Right renal cortex interstitium (tissue), 3 donors: ENCODE measurements around the gene TMEM86B. TPM values are rescaled to one million over a fixed set of nuclear protein-coding genes. Genes with fewer than 3 reads are reported as not detected.

Experiments used
- DNase-seq, 3 donors: peaks; one replicate each; pipeline ENCODE4 v3.0.0-alpha.2; 2013; ENCODE audit warnings: low read depth in 3 of 3, low spot score in 2 of 3
- polyA plus RNA-seq, 3 donors: library from polyadenylated mRNA; unstranded; fragments of 120-200 nt; gene quantifications; one replicate each; pipeline ENCODE4 v1.2.1, GENCODE V29; 2013; ENCODE audit not compliant: insufficient read length in 3 of 3

TMEM86B gene, protein sequence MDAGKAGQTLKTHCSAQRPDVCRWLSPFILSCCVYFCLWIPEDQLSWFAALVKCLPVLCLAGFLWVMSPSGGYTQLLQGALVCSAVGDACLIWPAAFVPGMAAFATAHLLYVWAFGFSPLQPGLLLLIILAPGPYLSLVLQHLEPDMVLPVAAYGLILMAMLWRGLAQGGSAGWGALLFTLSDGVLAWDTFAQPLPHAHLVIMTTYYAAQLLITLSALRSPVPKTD
- 1 to 10 TPM; 1.7 to 2.4 (median 2.2) TPM for polyA plus RNA-seq

DNA sequence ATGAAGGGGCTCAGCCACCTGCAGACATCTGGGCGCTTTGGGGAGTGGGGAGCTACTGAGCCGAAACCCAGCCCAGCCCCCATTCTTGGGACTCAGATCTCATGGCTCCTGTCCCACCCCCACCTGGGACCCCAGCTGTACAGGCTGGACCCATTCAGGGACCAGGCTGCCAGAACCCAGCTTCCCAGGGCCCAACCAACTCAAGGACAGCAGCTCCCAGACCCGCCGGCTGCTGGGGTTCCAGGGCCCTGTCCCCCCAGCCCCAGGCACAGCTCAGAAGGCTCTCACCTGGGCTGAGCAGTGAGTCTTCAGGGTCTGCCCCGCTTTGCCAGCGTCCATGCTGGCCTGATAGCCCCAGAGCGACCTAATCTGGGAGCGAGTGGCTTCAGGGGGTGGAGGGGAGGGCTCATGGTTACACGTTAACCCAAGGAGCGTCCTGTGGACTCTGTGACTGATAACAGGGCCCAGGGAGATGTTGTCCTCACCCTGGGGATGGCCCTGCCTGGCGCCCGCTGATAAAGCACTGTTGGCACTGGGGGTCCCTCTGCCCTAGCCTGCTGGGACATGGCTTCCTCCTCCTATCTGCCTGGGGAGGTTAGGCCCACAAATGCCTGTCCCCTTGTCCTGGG lies at the start of gene TMEM86B:
TMEM86B (minus strand) TSS at position 361 of the 629 bp plus-strand sequence; CDS start at position 339, 22 bp downstream.
- DNase-seq = no peak

DNA sequence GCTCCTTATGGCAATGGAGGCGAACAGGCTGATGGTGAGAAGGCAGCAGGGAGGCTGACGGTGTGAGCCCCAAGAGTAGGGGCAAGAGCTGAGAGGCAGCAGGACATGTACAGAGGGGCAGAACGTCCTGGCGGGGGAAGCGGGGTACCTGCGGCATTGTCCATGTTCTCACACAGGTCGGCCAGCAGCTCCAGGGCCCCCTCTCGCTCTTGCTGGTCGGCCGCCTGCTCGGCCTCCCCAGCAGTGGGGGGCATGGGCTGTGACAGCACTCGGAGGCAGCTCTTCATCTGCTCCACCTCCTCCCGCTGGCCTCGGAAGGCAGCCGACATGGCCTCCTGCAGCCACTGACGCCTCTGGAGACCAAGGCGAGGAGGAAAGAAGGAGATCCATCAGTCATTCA lies 48.9 kb upstream of the TMEM86B start:
- no peak for DNase-seq

DNA sequence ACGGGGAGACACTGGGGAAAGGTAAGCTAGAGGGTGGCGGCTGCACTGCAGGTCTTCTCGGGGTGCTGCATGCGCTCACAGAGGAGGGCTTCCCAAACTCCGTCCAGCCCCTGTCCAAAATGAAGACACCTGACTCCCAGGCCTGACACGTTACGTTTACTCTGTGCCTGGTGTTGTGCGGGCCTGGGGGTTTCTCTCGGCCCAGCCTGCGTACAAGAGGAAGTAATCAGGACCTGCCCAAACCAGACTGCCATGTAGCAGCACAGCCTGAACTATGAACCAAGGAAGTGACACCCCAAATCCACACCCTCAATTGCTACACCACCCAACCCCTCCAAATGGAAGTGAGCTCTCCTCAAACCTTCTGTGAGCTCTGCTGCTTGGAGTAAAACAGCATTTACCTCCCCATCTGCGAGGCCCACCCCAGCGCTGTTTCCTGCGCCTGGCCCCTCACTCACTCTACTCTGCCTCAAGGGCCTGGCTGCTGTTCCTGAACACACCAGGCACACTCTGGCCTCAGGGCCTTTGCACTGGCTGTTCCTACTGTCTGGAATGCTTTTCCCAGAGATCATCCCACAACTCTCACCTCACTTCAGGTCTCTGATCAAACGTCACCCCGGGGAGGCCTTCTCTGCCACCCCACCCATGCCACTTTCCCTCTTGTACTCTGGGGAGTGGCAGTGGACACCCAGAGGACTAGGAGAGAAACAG lies 48.3 kb upstream of the TMEM86B start:
- no peak for DNase-seq

DNA sequence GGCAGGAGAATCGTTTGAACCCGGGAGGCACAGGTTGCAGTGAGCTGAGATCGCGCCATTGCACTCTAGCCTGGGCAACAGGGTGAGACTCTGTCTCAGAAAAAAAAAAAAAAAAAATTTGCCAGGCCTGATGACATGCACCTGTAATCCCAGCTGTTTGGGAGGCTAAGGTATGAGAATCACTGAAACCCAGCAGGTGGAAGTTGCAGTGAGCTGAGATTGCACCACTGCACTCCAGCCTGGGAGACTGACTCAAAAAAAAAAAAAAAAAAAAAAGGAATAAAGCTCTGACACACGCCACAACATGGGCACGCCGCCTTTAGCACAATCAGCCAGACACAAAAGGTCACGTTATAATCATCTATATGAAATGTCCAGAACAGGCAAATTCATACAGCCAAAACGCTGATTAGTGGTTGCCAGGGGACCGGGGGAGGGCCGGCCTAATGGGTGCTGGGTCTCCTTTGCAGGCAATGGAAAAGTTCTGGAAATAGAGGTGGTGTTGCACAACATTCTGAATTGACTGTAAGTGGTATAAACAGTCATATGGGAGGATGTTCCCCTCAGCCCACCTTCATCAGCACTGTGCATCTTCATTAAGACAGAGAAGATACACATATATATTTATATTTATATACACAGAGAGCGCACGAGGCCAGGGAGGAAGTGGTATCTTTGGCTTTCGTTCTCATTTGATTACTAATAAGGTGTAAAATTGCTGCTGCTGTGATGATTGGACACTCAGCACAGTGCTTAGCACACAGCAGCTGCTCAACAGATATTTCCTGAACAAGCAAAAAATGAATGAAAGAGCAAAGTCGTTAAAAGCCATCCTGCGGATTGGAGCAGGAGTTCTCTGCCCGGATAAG lies 47.5 kb upstream of the TMEM86B start:
- no peak for DNase-seq

DNA sequence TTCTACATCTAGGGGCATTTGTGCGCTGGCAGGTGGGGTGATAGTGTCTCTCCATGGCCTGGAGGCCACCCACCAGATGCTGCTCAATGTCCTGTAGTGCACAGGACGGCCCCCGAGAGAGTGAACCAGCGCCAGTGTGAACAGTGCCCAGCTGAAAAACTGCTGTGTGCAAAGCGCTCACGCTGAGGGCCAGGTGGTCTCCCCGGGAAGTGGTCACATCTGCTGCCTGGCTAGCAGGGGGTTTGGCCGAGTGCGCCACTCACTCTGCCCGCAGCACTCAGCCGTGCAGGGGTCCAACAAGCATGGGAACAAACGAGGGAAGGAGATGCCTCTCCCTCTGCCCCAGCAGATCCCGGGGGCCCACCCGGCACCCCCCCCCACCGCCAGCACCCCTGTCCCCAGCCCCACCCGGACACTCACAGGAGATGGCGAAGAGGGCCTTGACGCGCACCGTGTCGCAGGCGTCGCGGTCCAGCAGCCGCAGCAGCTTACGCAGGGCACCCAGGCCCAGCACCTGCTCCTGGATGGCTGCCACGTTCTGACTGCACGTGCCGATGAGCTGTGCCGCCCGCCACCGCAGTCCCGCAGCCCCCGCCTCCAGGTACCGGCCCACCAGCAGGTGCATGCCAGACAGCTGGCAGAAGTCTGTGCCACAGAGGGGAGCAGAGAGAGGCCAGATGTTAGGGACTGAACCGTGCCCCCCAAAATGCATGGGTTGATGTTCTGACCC lies 45.6 kb upstream of the TMEM86B start:
- DNase-seq = no peak

DNA sequence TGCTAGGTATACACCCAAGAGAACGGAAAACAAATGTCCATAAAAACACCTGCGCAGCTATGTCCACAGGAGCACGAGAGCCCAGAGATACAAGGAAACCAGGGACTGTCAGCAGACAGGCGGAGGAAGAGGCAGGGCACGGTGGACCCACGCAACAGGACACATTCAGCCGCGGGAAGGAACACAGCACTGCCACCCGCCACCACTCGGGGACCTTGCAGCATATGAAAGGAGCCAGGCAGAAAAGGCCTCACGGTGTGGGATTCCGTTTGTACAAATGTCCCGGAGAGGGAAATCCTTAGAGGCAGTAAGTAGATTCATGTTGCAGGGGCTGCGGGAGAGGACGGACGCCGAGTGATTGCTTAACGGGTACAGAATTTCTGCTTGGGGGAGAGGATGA lies 43.6 kb upstream of the TMEM86B start:
- DNase-seq = no peak

DNA sequence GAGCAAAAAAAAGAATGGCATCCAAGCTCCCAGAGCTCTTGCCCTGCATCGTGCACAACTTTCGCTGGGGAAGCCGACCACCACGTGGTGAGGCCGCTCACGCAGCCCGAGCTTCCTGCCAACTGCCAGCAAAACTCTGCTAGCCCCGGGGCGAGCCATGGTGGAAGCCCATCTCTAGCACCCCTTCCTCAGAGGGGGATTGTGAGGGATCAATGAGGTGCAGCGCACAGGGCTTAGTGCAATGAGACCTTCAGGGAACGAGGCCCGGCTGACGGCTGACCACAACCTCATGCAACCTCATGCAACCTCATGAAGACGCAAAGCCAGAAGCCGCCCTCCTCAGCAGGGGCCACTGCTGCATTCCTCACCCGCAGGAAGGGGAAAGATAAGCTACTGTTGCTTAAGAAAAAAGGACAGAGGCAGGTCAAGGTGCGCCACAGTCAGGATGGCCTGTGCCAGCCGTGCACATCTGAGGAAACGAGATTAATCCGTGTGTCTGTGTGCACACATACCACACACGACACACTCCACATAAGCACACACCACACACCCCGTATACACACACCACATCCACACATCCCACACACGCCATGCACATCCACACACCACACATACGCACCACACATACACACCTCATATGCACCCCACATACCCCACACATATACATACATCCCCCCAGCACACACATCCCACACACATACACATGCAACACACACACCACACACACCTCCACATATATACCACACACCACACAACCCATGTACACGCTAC lies 41.8 kb upstream of the TMEM86B start:
- DNase-seq = no peak

DNA sequence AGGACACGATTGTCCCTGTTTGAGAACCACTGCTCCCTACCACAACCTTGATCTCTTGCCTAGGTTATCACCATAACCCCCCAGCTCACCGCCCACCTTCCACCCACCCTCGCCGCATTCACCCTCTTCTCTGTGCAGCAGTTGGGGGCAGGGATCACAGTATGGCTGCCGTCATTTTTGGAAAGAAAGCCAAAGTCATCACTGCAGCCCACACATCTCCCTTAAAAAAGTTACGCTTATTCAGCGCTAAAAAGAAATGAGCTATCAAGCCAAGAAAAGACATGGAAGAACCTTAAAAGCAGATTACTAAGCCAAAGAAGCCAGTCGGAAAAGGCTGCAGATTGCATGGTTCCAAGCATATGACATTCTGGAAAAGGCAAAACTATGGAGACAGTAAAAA lies 40.7 kb upstream of the TMEM86B start:
- no peak for DNase-seq

DNA sequence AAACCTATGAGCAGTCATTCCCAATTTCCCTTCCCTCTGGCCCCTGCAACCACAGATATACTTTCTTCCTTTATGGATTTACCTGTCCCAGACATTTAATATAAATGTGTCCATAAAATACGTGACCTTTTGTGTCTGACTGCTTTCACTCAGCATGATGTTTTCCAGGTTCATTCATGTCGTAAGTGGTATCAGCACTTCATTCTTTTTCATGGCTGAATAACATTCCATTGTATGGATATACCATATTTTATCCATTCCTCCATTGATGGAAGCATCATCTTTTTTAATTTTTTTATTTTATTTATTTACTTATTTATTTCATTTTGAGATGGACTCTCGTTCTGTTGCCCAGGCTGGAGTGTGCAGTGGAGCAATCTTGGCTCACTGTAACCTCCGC lies 38.3 kb upstream of the TMEM86B start:
- DNase-seq = no peak

DNA sequence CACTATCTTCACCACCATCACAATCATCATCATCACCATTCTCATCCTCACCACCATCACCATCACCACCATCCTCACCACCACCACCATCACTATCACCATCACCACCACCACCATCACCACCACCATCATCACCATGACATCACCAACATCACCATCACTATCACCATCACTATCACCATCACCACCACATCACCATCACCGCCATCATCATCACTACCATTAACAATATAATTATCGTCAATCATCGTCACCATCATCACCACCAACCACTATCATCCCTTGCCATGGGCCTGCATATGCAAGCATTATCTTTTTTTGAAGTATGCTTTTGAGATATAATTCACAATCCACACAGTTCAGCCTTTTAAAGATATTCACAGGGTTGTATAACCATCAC lies 37.8 kb upstream of the TMEM86B start:
- no peak for DNase-seq

DNA sequence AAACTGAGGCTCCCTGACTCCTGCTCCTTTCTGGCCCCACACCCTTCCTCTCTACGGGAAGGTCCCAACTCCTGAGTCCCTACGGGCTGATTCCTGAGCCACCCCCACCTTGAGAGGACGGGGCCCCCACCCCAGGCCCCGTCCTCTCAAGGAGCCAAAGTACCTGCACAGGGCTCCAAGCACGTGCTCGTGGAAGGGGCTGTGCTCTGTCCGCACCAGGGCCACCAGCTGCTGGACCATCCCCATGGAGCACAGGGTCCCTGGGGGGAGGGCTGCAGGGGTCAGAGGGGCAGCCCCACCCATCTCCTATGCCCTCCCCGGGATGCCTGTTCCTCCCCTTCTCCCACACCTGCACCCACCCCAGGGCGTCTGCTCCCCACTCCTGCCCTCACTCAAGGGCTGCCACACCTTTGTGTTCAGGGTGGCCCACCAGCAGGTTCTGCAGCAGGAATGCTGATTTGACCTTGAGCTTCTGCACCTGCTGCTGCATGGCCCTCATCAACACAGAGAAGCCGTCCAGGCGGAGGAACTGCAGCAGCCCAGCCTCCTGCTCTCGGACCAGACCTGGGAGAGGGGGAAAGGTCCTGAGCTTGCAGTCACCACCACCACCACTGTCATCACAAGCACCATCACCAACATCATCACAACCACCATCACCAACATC lies 37.3 kb upstream of the TMEM86B start:
- DNase-seq = no peak

DNA sequence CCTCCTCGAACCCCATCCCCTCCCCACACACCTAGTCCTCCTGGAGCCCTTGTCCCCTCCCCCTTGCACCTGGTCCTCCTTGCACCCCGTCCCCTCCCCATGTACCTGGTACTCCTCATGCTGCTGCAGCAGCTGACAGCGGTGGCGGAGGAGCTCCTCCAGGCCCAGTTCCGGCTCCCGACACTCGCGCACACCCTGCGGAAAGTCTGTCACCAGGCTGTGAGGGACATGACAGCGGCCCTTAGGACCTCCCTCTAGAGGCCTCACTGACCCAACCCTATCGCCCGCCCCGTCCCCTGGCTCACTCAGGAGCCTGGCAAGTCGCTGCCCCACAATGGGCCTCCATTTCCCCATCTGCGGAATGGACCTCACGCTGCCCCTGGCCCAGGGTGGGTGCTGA lies 36.6 kb upstream of the TMEM86B start:
- DNase-seq = no peak

DNA sequence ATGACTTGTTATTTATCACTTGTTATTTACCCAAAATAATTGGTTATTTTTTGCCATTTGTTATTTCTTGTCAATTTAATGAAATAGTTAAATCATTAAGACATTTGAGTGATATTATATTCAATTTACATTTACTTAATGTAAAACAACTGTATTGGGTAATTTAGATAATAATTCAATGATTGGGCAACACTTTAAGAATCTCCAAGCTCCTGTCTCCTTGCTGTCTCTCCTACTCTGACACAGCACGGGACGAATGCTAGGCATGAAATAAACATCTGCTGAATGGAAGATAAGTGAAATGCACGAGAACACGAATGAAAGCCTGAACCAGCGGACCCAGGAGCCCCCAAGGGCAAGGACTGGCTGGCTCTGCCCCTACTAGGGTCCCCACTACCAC lies 36.0 kb upstream of the TMEM86B start:
- no peak for DNase-seq

DNA sequence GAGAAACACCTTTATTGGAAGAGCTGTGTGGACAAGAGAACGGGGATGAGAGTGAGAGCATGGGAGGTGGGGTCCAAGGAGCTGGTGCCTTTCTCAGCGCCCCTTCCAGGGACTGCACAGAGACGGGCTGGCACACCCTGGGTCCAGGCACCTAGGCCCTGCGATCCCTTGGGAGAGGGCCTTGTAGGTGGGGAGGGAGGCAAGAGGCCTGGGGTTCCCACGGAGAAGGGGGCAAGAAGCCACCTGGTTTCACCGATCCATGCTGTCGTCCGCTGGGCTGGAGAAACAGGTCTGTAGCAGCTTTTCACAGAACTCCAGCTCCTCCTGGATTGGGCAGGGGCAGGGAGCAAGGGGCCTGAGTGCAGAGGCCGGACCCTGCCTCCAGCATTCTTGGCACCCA lies 33.8 kb upstream of the TMEM86B start:
- DNase-seq = no peak

DNA sequence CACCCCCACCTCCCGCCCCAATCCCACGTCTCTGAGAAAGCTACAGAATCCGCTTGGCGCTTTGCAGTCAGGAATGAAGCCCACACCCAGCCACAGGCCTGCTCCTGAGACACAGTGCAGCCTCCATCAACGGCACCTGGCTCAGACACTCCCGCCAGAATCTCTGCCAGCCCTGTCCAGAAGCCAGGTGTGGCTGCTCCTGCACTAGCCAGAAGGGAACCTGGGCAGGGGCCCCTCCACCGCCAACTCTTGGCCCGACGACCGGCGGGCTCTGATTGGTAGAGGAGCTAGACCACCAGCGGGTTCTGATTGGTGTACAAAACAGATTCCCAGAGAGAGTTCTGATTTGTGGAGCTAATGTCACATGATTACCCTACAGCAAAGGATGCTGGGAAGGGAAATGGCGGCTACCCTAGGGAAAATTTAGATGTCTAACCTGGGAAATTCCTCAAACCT lies 33.1 kb upstream of the TMEM86B start:
- no peak for DNase-seq

DNA sequence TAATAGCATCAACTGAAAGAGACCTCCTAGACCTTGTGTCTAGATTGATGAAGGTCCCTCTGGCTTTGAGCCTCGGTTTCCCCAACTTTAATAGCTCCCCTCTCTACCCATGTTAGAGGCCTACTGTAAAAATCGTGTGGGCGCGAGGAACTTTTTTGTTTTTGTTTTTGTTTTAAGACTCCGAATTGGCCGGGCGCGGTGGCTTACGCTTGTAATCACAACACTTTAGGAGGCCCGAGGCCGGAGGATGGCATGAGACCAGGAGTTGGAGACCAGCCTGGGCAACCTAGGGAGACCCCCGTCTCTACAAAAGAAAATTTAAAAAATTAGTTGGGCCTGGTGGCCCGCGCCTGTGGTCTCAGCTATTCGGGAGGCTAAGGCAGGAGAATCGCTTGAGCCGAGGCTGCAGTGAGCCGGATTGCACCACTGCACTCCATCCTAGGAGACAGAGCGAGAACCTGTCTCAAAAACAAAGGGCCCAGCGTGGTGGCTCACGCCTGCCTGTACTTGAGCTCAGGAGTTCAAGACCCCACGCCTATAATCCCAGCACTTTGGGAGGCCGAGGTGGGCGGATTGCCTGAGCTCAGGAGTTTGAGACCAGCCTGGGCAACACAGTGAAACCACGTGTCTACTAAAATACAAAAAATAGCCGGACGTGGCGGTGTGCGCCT lies 31.1 kb upstream of the TMEM86B start:
- peak in 1 of 3 donors; percentile 38 for DNase-seq

DNA sequence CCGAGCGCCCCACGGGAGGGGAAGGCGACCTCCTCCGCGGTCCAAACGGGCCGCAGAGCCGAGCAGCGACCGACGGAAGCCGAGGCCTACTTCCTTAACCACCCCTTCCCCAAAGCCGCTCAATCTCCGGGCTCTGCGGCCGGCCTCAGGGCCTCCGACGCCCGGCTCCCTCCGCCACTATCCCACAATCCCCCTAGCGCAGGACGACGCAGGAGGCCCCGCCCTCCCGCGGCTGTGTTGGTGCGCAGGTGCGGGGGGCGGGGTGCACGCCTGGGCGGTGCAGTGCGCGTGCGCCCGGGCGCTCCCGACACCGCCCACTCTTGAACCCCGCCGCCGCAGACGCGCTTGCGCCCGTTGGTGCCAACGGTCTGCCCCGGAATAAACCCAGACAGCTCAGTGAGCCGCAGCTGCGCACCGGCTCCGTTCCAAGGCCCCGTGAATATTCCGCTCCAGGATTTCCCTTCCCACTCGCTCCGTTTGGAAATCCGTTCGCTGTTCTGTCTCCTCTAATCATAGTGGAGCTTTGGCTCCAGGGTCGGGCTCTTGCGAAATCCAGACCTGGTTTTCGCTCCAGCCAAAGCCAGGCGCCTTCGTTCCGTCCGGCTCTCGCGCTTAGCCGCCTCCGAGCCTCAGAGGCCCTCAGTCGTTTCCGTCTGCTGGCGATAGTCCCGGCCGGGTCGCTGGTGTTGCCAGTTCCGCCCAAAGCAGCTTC lies 30.4 kb upstream of the TMEM86B start, which contains the start of gene PPP6R1:
PPP6R1 (minus strand) TSS at position 190 of the 712 bp plus-strand sequence. CDS start 11,914 bp downstream, outside the sequence.
- DNase-seq = peak; percentile 99 to 100 (median 99)

DNA sequence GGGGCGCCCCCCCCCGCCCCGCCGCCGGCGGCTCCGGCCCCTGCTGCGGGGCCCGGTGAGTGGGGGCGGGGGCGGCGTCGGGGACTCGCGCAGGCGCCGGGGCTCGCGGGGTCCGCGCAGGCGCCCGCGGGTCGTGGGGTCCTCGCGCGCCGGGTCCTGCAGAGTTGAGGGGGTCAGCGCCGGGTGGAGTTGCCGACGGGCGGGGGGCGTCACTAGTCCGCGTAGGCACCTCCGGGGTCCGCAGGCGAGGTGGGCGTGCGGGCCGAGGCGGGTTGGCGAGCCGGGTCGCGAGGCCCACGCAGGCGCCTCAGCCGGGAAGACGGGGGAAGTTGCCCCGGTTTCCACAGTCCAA lies 29.9 kb upstream of the TMEM86B start:
- no peak for DNase-seq
